ENCODE measurements around the gene OR2A5. TPM values are rescaled to one million over a fixed set of nuclear protein-coding genes. Genes with fewer than 3 reads are reported as not detected.

OR2A5 gene
- polyA plus RNA-seq, 3 donors: 0.06 TPM; not detected in 2

GRCh38 chr7:144100607-144101006 lies 51.9 kb downstream of the OR2A5 start:
- no peak for DNase-seq (ENCODE audit: extremely low read depth in 1 of 11, low read depth in 9 of 11, low spot score in 4 of 11)

- DNase-seq (ENCODE audit: extremely low read depth in 1 of 11, low read depth in 9 of 11, low spot score in 4 of 11): no peak
Observed at GRCh38 chr7:144102041-144102440, 53.3 kb downstream of the OR2A5 start.

GRCh38 chr7:144105211-144105610 lies 56.5 kb downstream of the OR2A5 start:
- DNase-seq (ENCODE audit: extremely low read depth in 1 of 11, low read depth in 9 of 11, low spot score in 4 of 11): no peak

Other genes with a start within 250 kb of the OR2A5 start
- gene TCAF1, start 146.8 kb upstream of the OR2A5 start, polyA plus RNA-seq (ENCODE audit: insufficient read length in 3 of 3): 10 to 100 TPM; 73.5 to 93.6 (median 88.7) TPM
- gene OR2F2, start 113.7 kb upstream of the OR2A5 start, polyA plus RNA-seq (ENCODE audit: insufficient read length in 3 of 3): not detected
- under 1 TPM in 2 of 3 donors, not detected in 1; 0.04 to 0.18 TPM for gene OR2F1, start 94.1 kb upstream of the OR2A5 start, polyA plus RNA-seq (ENCODE audit: insufficient read length in 3 of 3)
- under 1 TPM in 1 of 3 donors, not detected in 2; 0.03 TPM for gene OR6B1, start 48.6 kb upstream of the OR2A5 start, polyA plus RNA-seq (ENCODE audit: insufficient read length in 3 of 3)
- gene OR2A25, start 20.9 kb downstream of the OR2A5 start, polyA plus RNA-seq (ENCODE audit: insufficient read length in 3 of 3): under 1 TPM in 1 of 3 donors, not detected in 2; 0.17 TPM
- under 1 TPM; 0.04 to 0.08 (median 0.06) TPM for gene OR2A12, start 37.3 kb downstream of the OR2A5 start, polyA plus RNA-seq (ENCODE audit: insufficient read length in 3 of 3)
- gene OR2A2, start 60.6 kb downstream of the OR2A5 start, polyA plus RNA-seq (ENCODE audit: insufficient read length in 3 of 3): not detected
- gene OR2A14, start 74.2 kb downstream of the OR2A5 start, polyA plus RNA-seq (ENCODE audit: insufficient read length in 3 of 3): not detected
- 10 to 100 TPM in 1 of 3 donors, 1 to 10 TPM in 2; 3.2 to 10.3 (median 3.7) TPM for gene CTAGE4, start 134.5 kb downstream of the OR2A5 start, polyA plus RNA-seq (ENCODE audit: insufficient read length in 3 of 3)
- 10 to 100 TPM; 19.6 to 25.1 (median 21.8) TPM for gene ARHGEF35, start 146.9 kb downstream of the OR2A5 start, polyA plus RNA-seq (ENCODE audit: insufficient read length in 3 of 3)
- 1 to 10 TPM in 2 of 3 donors, under 1 TPM in 1; 0.98 to 2.7 (median 1.2) TPM for gene OR2A42, start 190.7 kb downstream of the OR2A5 start, polyA plus RNA-seq (ENCODE audit: insufficient read length in 3 of 3)
- 10 to 100 TPM in 2 of 3 donors, 1 to 10 TPM in 1; 3.9 to 12.1 (median 11.6) TPM for gene OR2A7, start 215.8 kb downstream of the OR2A5 start, polyA plus RNA-seq (ENCODE audit: insufficient read length in 3 of 3)
- 10 to 100 TPM in 1 of 3 donors, 1 to 10 TPM in 2; 5.0 to 14.3 (median 5.7) TPM for gene CTAGE8, start 220.3 kb downstream of the OR2A5 start, polyA plus RNA-seq (ENCODE audit: insufficient read length in 3 of 3)

All from renal cortex interstitium (tissue), 11 donors.